Effector memory CD4-positive, alpha-beta T cell (primary cell): ENCODE measurements around the gene SPG7.
"Not testable (repeated sequence)": the region's sequence is repeated elsewhere in the genome, so short reads cannot be mapped to it uniquely, and the experiment has no call there.

Source experiments
- DNase-seq, 3 donors: peaks; one replicate each; pipeline ENCODE4 v3.0.0-alpha.2; 2020
- H3K27ac ChIP-seq: 2 replicates; pipeline ENCODE4 v1.7.0; 2013; ENCODE audit warnings: mild to moderate bottlenecking, low read length, moderate library complexity; ENCODE audit not compliant: insufficient read depth, poor library complexity, severe bottlenecking
- H3K27me3 ChIP-seq: replicated peaks from 2 replicates; pipeline ENCODE4 v1.7.0; 2013; ENCODE audit warnings: mild to moderate bottlenecking, low read length; ENCODE audit not compliant: insufficient read depth, control insufficient read depth, poor library complexity, severe bottlenecking
- H3K36me3 ChIP-seq: 2 replicates; pipeline ENCODE4 v1.7.0; 2013; ENCODE audit warnings: mild to moderate bottlenecking, low read length, moderate library complexity; ENCODE audit not compliant: control insufficient read depth, insufficient read depth
- H3K4me1 ChIP-seq: 2 replicates; pipeline ENCODE4 v1.7.0; 2013; ENCODE audit warnings: low read length, mild to moderate bottlenecking; ENCODE audit not compliant: control insufficient read depth, insufficient read depth, poor library complexity, severe bottlenecking
- H3K4me3 ChIP-seq: 2 replicates; pipeline ENCODE4 v1.7.0; 2013; ENCODE audit warnings: low read length, low read depth, mild to moderate bottlenecking; ENCODE audit not compliant: insufficient read depth, poor library complexity, severe bottlenecking
- H3K9me3 ChIP-seq: 2 replicates; pipeline ENCODE4 v1.7.0; 2013; ENCODE audit warnings: mild to moderate bottlenecking, low read length, moderate library complexity; ENCODE audit not compliant: control insufficient read depth

The SPG7 gene

GRCh38 chr16:89583197-89583894, 75.1 kb downstream of the SPG7 start:
- no peaks in the 10 kb centered on the region for H3K36me3 ChIP-seq
- H3K4me3 ChIP-seq = no peak overlapping the region
- DNase-seq = no peak
- no peaks in the 10 kb centered on the region for H3K27me3 ChIP-seq
- no peaks in the 10 kb centered on the region for H3K9me3 ChIP-seq
- H3K4me1 ChIP-seq = no peaks in the 10 kb centered on the region
- H3K27ac ChIP-seq = no peak overlapping the region

DNA sequence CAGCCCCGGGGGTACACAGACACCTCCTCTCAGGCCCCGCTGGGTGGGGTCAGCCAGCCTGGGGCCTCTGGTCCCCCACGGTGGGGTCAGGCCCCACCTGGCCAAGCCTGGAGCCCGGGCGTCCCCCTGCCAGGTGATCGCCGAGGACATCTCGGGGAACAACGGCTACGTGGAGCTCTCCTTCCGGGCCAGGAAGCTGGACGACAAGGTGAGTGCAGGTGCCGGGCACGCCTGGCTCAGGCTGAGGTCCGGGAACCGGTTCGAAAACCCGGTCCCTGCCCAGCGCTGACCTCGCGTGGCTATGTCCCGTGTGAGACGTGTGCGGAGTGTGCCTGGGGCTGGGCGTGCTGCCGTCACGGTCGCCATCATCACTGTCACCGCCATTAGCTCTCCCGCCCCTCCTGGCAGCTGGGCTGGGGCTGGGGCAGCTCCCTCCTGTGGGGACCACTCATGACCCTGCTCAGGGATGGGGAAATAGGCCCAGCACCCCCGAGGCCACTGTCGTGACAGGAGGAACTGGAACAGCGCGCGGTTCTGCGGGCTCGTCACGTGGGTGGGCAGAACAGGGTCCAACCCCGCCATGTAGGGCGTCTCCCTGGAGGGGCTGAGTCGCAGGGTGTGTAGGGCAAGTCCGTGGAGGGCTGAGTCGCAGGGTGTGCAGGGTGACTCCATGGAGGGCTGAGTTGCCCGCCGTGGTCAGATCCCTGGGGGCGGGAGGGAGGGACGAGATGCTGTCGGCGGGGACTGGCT, 75.9 kb downstream of the SPG7 start:
- DNase-seq = no peak
- Histone ChIP-seq H3K36me3 (no peaks in the 10 kb centered on the region), H3K9me3 (no peaks in the 10 kb centered on the region), H3K4me3 (no peak overlapping the region), H3K27me3 (no peaks in the 10 kb centered on the region), H3K27ac (no peak overlapping the region), H3K4me1 (no peaks in the 10 kb centered on the region)

- DNase-seq = no peak
- Histone ChIP-seq H3K27ac (no peak overlapping the region), H3K36me3 (no peaks in the 10 kb centered on the region), H3K27me3 (no peaks in the 10 kb centered on the region), H3K9me3 (no peaks in the 10 kb centered on the region), H3K4me1 (no peaks in the 10 kb centered on the region), H3K4me3 (no peak overlapping the region)
Observed at GRCh38 chr16:89584768-89585549, 76.8 kb downstream of the SPG7 start.

DNA sequence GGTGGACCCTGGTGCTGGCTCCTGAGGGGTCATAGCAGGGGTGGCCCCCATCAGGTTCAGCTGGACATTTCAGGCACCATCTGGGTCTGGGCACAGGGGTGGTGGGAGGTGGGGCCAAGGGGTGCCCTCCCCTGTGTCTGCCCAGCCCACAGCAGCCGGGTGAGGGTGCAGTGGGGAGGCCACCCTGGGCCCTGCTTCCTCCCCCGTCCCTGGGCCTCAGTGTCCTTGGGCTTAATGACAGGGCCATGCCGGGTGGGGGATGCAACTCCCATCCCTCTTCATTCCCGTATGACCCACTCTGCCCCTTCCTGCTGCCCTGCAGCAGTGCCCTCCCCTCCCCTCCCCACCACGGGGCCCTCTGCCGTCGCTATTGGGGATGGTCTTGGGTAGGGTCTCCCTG, 78.0 kb downstream of the SPG7 start:
- Histone ChIP-seq H3K27ac (no peak overlapping the region), H3K36me3 (no peaks in the 10 kb centered on the region), H3K4me3 (no peak overlapping the region), H3K27me3 (no peaks in the 10 kb centered on the region), H3K9me3 (no peaks in the 10 kb centered on the region), H3K4me1 (no peaks in the 10 kb centered on the region)
- no peak for DNase-seq

- Histone ChIP-seq H3K4me1 (no peaks in the 10 kb centered on the region), H3K36me3 (no peaks in the 10 kb centered on the region), H3K27ac (no peak overlapping the region), H3K4me3 (no peak overlapping the region), H3K27me3 (no peaks in the 10 kb centered on the region), H3K9me3 (no peaks in the 10 kb centered on the region)
- DNase-seq = no peak
Observed at GRCh38 chr16:89586853-89587252, 78.7 kb downstream of the SPG7 start.

DNA sequence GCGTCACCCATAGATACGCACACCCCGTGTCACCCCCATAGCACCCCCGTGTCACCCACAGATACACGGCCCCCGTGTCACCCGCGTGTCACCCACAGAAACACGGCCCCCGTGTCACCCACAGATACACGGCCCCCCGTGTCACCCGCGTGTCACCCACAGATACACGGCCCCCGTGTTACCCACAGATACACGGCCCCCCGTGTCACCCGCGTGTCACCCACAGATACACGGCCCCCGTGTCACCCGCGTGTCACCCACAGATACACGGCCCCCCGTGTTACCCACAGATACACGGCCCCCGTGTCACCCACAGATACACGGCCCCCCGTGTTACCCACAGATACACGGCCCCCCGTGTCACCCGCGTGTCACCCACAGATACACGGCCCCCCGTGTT, 79.5 kb downstream of the SPG7 start:
- not testable (repeated sequence) for H3K9me3 ChIP-seq, H3K4me1 ChIP-seq, H3K4me3 ChIP-seq, H3K36me3 ChIP-seq, DNase-seq, H3K27ac ChIP-seq, H3K27me3 ChIP-seq

- Histone ChIP-seq H3K27ac (no peak overlapping the region), H3K4me3 (no peak overlapping the region), H3K9me3 (no peaks in the 10 kb centered on the region), H3K36me3 (no peaks in the 10 kb centered on the region), H3K4me1 (peaks cover 8% of the 10 kb centered on the region), H3K27me3 (no peaks in the 10 kb centered on the region)
- no peak for DNase-seq
Observed at GRCh38 chr16:89588413-89589109, 80.4 kb downstream of the SPG7 start.

- H3K27ac ChIP-seq = no peak overlapping the region
- H3K36me3 ChIP-seq = no peaks in the 10 kb centered on the region
- no peak for DNase-seq
- H3K27me3 ChIP-seq = no peaks in the 10 kb centered on the region
- no peaks in the 10 kb centered on the region for H3K9me3 ChIP-seq
- H3K4me1 ChIP-seq = peaks cover 16% of the 10 kb centered on the region
- no peak overlapping the region for H3K4me3 ChIP-seq
Observed at GRCh38 chr16:89589241-89589926, 81.2 kb downstream of the SPG7 start.

DNA sequence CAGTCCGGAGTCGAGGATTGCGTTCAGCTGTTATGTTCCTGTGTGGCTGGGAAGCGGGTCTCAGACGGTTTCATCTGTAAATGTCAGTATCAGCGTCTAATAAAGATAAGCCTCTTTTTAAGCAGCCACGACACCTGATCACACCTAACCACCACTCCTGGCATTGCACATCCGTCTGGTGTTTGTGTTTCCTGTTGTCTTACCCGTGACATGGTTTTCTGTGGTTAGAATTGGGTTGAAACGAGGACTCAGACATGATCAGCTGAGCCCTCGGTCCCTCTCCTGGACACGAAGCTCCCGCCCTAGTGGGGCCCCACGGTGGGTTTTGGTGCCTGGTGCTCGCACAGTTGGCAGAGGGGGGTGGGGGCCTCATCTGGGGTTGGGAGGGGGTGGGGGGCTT, 85.6 kb downstream of the SPG7 start:
- H3K4me3 ChIP-seq = peak overlapping the region; percentile 30
- no peaks in the 10 kb centered on the region for H3K36me3 ChIP-seq
- peaks cover 18% of the 10 kb centered on the region for H3K4me1 ChIP-seq
- peak; percentile 51 to 62 (median 58) for DNase-seq
- no peak overlapping the region for H3K27ac ChIP-seq
- H3K9me3 ChIP-seq = no peaks in the 10 kb centered on the region
- H3K27me3 ChIP-seq = no peaks in the 10 kb centered on the region
